Airway epithelial cell (primary cell): ENCODE results near the gene OR5W2. TPM values are rescaled to one million over a fixed set of nuclear protein-coding genes. Genes with fewer than 3 reads are reported as not detected.

Experiments
- total RNA-seq: library from RNA; depleted of rRNA; stranded (reverse); fragments of >200 nt; gene quantifications from 2 replicates; pipeline ENCODE4 v1.2.3, GENCODE V29; 2015

The OR5W2 gene
- not detected in 2 replicates for total RNA-seq

DNA sequence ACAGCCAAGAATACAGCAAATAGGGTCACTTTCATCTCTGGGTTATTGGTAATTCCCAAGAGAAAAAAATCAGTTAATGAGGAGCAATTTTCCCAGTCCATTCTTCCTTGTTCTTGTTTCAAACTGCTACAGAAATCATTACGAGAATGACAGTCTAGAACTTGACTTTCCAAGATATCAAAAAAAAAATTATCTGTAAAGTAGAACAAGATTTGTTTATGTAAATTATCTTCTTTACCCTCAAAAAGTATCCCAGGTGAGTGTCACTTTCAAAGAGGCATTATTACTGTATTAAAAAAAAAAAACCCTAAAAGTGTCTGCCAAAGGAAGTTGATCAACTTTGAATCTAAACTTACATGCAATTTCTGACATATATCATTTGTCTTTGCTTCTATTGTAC lies at the start of gene OR5W2:
OR5W2 (minus strand) TSS at position 101 of the 400 bp plus-strand sequence; CDS start at position 101, 0 bp downstream.

DNA sequence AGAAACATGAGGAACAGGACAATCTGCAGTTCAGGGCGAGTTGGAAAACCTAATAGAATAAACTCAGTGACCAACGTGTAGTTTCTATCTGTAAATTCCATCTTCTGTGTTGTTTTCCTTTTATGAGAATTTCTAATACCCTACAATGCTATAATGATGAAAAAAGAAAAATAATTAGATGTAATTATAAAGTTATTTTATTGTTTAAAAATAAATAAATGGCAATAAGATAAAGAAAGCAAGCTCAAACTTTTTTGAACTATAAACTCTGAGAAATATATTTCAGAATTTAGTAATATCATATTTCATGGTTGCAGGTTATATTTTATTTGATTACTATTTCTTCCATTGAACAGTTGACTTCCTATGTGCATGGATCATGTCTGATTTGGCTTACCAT lies 21.9 kb upstream of the OR5W2 start, which contains the start of gene OR5I1:
OR5I1 (minus strand) TSS at position 101 of the 400 bp plus-strand sequence; CDS start at position 101, 0 bp downstream.

GRCh38 chr11:55882997-55883396 lies 31.4 kb downstream of the OR5W2 start, which contains the start of gene TRIM51:
Gene TRIM51 (plus strand): TSS chr11:55883297. CDS start chr11:55885429, 2,132 bp downstream.

Other genes with a start within 250 kb of the OR5W2 start
- not detected in 2 replicates for gene OR5D13, start 141.1 kb downstream of the OR5W2 start, total RNA-seq
- not detected in 2 replicates for gene OR5D14, start 119.0 kb downstream of the OR5W2 start, total RNA-seq
- not detected in 2 replicates for gene OR5L1, start 103.2 kb downstream of the OR5W2 start, total RNA-seq
- not detected in 2 replicates for gene OR5D18, start 95.0 kb downstream of the OR5W2 start, total RNA-seq
- not detected in 2 replicates for gene OR5L2, start 87.4 kb downstream of the OR5W2 start, total RNA-seq
- gene OR5D16, start 75.8 kb downstream of the OR5W2 start, total RNA-seq: not detected in 2 replicates
- gene TRIM51, start 31.3 kb downstream of the OR5W2 start, total RNA-seq: not detected in 2 replicates
- not detected in 2 replicates for gene OR5I1, start 21.8 kb upstream of the OR5W2 start, total RNA-seq
- not detected in 2 replicates for gene OR10AG1, start 55.4 kb upstream of the OR5W2 start, total RNA-seq
- not detected in 2 replicates for gene OR5F1, start 80.0 kb upstream of the OR5W2 start, total RNA-seq
- gene OR5AS1, start 113.1 kb upstream of the OR5W2 start, total RNA-seq: not detected in 2 replicates
- not detected in 2 replicates for gene OR8I2, start 178.7 kb upstream of the OR5W2 start, total RNA-seq
- not detected in 2 replicates for gene OR8H2, start 189.1 kb upstream of the OR5W2 start, total RNA-seq
- not detected in 2 replicates for gene OR8H3, start 207.8 kb upstream of the OR5W2 start, total RNA-seq
- not detected in 2 replicates for gene OR8J3, start 225.6 kb upstream of the OR5W2 start, total RNA-seq
- not detected in 2 replicates for gene OR8K5, start 245.7 kb upstream of the OR5W2 start, total RNA-seq